Tibial nerve (tissue), 4 donors: Measurements from ENCODE around the gene SERPINA6.

Source experiments
- CTCF ChIP-seq, 5 experiments: fragments of 200-600 bp in 3 of 5; fragments of 450-650 bp in 2 of 5; sonication (generic) in 3 of 5; IDR thresholded peaks; one replicate each; pipeline ENCODE4 v1.5.1; 2016 to 2019; ENCODE audit warnings: antibody characterized with exemption in 5 of 5, mild to moderate bottlenecking in 3 of 5, moderate library complexity in 2 of 5
- EP300 ChIP-seq, 2 donors: sonication (generic); formaldehyde crosslinking; IDR thresholded peaks; one replicate each; pipeline ENCODE4 v1.6.1; 2017; ENCODE audit warnings: antibody characterized with exemption in 2 of 2, mild to moderate bottlenecking in 1 of 2
- POLR2A ChIP-seq, 2 donors: fragments of 450-650 bp; IDR thresholded peaks; one replicate each; pipeline ENCODE4 v1.6.1; 2017; ENCODE audit warnings: antibody characterized with exemption in 2 of 2, mild to moderate bottlenecking in 2 of 2, moderate library complexity in 2 of 2

GRCh38 chr14:94317259-94317658 lies 5.9 kb downstream of the SERPINA6 start:
- TF ChIP-seq POLR2A (IDR thresholded peaks at IDR 0.05) (peak in 1 of 2 donors; percentile 22), CTCF (IDR thresholded peaks at IDR 0.05) (no peak), EP300 (IDR thresholded peaks at IDR 0.05) (peak in 1 of 2 donors; percentile 51)
